IPS-18a (cell line): ENCODE measurements around the gene MAP2K3.

ENCODE experiments used
- H3K27ac ChIP-seq: one replicate; pipeline ENCODE4 v1.5.1; 2013; ENCODE audit warnings: low read length
- H3K27me3 ChIP-seq: one replicate; pipeline ENCODE4 v1.6.1; 2013; ENCODE audit warnings: mild to moderate bottlenecking, low read length; ENCODE audit not compliant: control insufficient read depth, insufficient read depth
- H3K36me3 ChIP-seq: one replicate; pipeline ENCODE4 v1.6.1; 2013; ENCODE audit warnings: low read depth, low read length; ENCODE audit not compliant: control insufficient read depth
- H3K4me1 ChIP-seq: one replicate; pipeline ENCODE4 v1.6.1; 2013; ENCODE audit warnings: low read depth, low read length; ENCODE audit not compliant: control insufficient read depth
- H3K4me3 ChIP-seq: one replicate; pipeline ENCODE4 v1.5.1; 2013; ENCODE audit warnings: low read length
- H3K9ac ChIP-seq: one replicate; pipeline ENCODE4 v1.6.1; 2013; ENCODE audit warnings: mild to moderate bottlenecking, low read length, moderate library complexity
- H3K9me3 ChIP-seq: one replicate; pipeline ENCODE4 v1.6.1; 2013; ENCODE audit warnings: low read depth, low read length; ENCODE audit not compliant: control insufficient read depth

The MAP2K3 gene

GRCh38 chr17:21295036-21295952 is 10.8 kb downstream of the MAP2K3 start:
- Histone ChIP-seq H3K27ac (no peak overlapping the region), H3K9ac (no peak overlapping the region), H3K36me3 (no peaks in the 10 kb centered on the region), H3K4me3 (no peak overlapping the region), H3K4me1 (no peaks in the 10 kb centered on the region), H3K9me3 (peaks cover 8% of the 10 kb centered on the region), H3K27me3 (no peaks in the 10 kb centered on the region)

- Histone ChIP-seq H3K4me1 (no peaks in the 10 kb centered on the region), H3K36me3 (no peaks in the 10 kb centered on the region), H3K9ac (no peak overlapping the region), H3K27ac (no peak overlapping the region), H3K4me3 (no peak overlapping the region), H3K27me3 (no peaks in the 10 kb centered on the region), H3K9me3 (peaks cover 9% of the 10 kb centered on the region)
Measured at GRCh38 chr17:21296097-21297025, 11.8 kb downstream of the MAP2K3 start.

- Histone ChIP-seq H3K27me3 (no peaks in the 10 kb centered on the region), H3K36me3 (no peaks in the 10 kb centered on the region), H3K9ac (no peak overlapping the region), H3K27ac (no peak overlapping the region), H3K9me3 (peaks cover 7% of the 10 kb centered on the region), H3K4me1 (no peaks in the 10 kb centered on the region), H3K4me3 (no peak overlapping the region)
Measured at GRCh38 chr17:21297026-21297520, 12.6 kb downstream of the MAP2K3 start.

DNA sequence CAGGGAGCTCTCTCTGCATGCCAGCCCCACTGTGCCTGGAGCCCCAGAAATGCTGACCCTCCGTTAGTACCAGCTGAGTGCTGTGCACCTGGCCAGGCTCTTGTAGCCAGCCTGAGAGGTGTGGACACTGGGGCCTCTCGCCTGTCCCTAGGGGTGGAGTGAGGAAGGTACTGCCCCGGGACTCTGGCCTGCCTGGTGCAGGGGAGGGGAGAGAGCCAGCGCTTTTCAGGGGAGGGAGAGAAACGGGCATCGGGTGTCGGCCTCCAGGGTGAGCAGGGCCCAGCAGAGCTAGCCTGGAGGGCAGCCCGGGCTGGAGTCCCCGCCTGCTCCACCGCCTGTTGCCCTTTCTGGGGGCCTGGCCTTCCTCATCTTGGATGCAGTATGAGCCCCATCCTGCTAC is 13.1 kb downstream of the MAP2K3 start:
- H3K9ac ChIP-seq: no peak overlapping the region
- H3K9me3 ChIP-seq: peaks cover 6% of the 10 kb centered on the region
- no peaks in the 10 kb centered on the region for H3K4me1 ChIP-seq

DNA sequence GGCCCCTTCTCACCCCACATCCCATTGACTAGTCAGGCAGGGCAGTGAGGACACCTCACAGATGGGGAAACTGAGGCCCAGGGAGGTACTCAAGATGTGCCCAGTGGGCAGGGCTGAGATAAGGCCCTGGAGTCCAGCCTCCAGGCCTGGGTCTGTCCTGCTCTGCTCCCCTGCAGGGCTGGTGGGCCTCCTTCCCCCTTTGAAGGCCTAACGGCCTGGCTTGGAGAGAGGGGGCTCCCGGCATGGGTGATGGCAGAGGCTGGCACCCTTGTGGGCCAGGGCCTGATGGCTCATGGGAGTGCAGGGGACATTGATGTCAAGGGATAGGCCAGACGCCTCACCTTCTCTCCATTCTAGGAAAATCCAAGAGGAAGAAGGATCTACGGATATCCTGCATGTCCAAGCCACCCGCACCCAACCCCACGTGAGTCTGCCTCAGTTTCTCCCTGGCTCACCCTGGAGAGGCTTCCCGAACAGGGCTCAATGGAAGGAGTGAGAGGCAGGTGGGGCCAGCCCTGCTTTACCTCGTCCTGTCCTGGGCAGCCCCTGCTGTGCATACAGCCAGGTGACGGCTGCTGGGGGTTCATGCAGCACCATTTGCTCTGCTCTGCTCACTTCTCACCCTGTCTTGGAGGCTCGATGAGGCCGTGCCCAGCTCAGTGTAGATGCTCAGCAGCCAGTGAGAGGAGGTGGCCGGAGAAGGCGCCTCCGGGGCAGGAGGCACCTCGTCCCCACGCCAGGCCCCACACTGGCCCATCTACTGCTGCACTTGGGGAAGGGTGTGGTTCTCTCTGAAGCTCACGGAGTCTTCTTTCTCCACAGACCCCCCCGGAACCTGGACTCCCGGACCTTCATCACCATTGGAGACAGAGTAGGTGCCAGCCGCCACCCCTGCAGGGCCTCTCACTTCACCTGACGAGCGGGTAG is 13.8 kb downstream of the MAP2K3 start:
- Histone ChIP-seq H3K4me3 (no peak overlapping the region), H3K36me3 (no peaks in the 10 kb centered on the region), H3K9ac (no peak overlapping the region), H3K27me3 (no peaks in the 10 kb centered on the region), H3K4me1 (no peaks in the 10 kb centered on the region), H3K27ac (no peak overlapping the region), H3K9me3 (peaks cover 6% of the 10 kb centered on the region)

More for the DNA sequence above, 13.1 kb downstream of the MAP2K3 start:
- Histone ChIP-seq H3K36me3 (no peaks in the 10 kb centered on the region), H3K27ac (no peak overlapping the region), H3K4me3 (no peak overlapping the region), H3K27me3 (no peaks in the 10 kb centered on the region)

DNA sequence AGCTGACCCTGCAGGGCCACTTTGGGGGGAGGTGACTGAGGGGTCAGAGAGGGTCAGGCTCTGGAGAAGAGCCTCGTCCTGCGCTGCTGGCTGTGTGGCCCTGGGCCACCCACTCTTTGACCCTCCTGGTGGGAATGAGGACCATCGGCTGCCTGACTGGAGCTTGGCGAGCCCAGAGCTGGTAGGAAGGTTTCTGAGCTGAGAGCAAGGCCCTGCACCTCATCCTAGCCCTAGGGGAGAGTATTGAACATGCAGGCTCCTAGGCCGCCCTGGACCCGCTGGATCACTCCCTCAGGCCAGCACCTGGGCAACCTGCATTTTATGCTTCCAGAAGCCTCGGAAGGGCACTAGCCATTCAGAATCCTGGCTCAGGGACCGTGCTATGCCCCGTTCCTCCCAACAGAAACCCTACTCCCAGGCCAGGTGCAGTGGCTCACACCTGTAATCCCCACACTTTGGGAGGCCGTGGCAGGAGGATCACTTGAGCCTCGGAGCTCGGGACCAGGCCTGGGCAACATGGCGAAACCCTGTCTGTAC is 14.5 kb downstream of the MAP2K3 start:
- Histone ChIP-seq H3K4me3 (no peak overlapping the region), H3K27ac (no peak overlapping the region), H3K27me3 (no peaks in the 10 kb centered on the region), H3K9ac (no peak overlapping the region), H3K36me3 (no peaks in the 10 kb centered on the region), H3K9me3 (peaks cover 10% of the 10 kb centered on the region), H3K4me1 (no peaks in the 10 kb centered on the region)

DNA sequence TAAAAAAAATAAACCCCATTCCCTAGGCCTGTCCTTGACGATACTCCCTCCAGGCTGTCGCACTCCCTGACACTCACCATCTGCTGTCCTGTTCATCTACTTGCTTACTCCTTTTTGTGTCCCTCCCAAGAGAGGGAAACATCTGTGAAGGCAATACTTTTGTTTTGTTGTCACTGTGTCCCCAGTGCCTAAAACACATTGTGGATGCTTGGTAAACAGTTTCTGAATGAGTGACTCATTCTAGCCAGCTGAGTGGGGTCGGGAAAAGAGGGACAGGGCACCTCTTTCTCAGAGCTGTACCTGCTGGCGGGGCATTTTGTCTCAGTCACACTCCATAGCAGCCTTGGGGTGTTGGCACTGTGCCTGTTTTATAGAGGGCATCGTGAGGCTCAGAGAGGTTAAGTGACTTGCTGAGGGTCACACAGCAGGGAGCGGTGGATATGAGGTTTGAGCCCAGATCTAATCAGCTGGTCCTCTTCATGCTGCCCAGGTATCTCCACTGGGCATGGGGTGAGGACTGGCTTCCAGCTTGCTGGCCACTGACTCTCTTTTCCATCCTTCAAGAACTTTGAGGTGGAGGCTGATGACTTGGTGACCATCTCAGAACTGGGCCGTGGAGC is 15.6 kb downstream of the MAP2K3 start:
- H3K27ac ChIP-seq: no peak overlapping the region
- no peaks in the 10 kb centered on the region for H3K4me1 ChIP-seq
- no peaks in the 10 kb centered on the region for H3K27me3 ChIP-seq
- peaks cover 10% of the 10 kb centered on the region for H3K9me3 ChIP-seq
- H3K9ac ChIP-seq: no peak overlapping the region
- H3K36me3 ChIP-seq: no peaks in the 10 kb centered on the region
- no peak overlapping the region for H3K4me3 ChIP-seq

GRCh38 chr17:21300601-21301571 is 16.4 kb downstream of the MAP2K3 start:
- H3K36me3 ChIP-seq: no peaks in the 10 kb centered on the region
- no peak overlapping the region for H3K4me3 ChIP-seq
- H3K27ac ChIP-seq: no peak overlapping the region
- no peaks in the 10 kb centered on the region for H3K27me3 ChIP-seq
- H3K4me1 ChIP-seq: no peaks in the 10 kb centered on the region
- H3K9me3 ChIP-seq: peaks cover 10% of the 10 kb centered on the region
- H3K9ac ChIP-seq: no peak overlapping the region

- Histone ChIP-seq H3K9ac (no peak overlapping the region), H3K4me3 (no peak overlapping the region), H3K4me1 (no peaks in the 10 kb centered on the region)
Measured at GRCh38 chr17:21301593-21302550, 17.4 kb downstream of the MAP2K3 start.

More at GRCh38 chr17:21301593-21302550, 17.4 kb downstream of the MAP2K3 start:
- Histone ChIP-seq H3K9me3 (peaks cover 6% of the 10 kb centered on the region), H3K27ac (no peak overlapping the region), H3K36me3 (no peaks in the 10 kb centered on the region), H3K27me3 (no peaks in the 10 kb centered on the region)
